K562 (cell line): ENCODE data around the gene ZNF143. TPM values are rescaled to one million over a fixed set of nuclear protein-coding genes. Genes with fewer than 3 reads are reported as not detected.

Experiments
- ATF2 ChIP-seq: sonication (generic); formaldehyde crosslinking; IDR thresholded peaks from 2 replicates; pipeline ENCODE4 v1.8.1; 2022; ENCODE audit warnings: missing genetic modification reagents
- BACH1 ChIP-seq: fragments of 200-800 bp; sonication (Bioruptor generic); IDR thresholded peaks from 2 replicates; pipeline ENCODE4 v1.6.1; 2016; ENCODE audit warnings: missing genetic modification characterization, missing compliant biosample characterization
- BCOR ChIP-seq: fragments of 450-650 bp; IDR thresholded peaks from 2 replicates; pipeline ENCODE4 v1.6.1; 2016
- DMBX1 ChIP-seq: fragments of 250-450 bp; sonication (Bioruptor Pico); IDR thresholded peaks from 2 replicates; pipeline ENCODE4 v1.8.0; 2022; ENCODE audit warnings: inconsistent platforms, mild to moderate bottlenecking, moderate library complexity, borderline replicate concordance
- DPF2 ChIP-seq: fragments of 450-650 bp; IDR thresholded peaks from 2 replicates; pipeline ENCODE4 v1.6.1; 2016
- ELF4 ChIP-seq: fragments of 450-650 bp; formaldehyde crosslinking; IDR thresholded peaks from 2 replicates; pipeline ENCODE4 v1.4.0; 2022; ENCODE audit warnings: missing genetic modification characterization
- EZH2 ChIP-seq: IDR thresholded peaks from 2 replicates; pipeline ENCODE4 v1.6.1; 2012; ENCODE audit warnings: low read depth, mild to moderate bottlenecking, inconsistent platforms, low read length, borderline replicate concordance
- FIP1L1 ChIP-seq: fragments of 200-400 bp; formaldehyde crosslinking; IDR thresholded peaks from 2 replicates; pipeline ENCODE4 v1.6.1; 2018; ENCODE audit warnings: mild to moderate bottlenecking, low read depth, low read length; ENCODE audit not compliant: poor library complexity, severe bottlenecking
- FOSL1 ChIP-seq: fragments of 200-800 bp; sonication (Bioruptor generic); conservative IDR thresholded peaks from 2 replicates; pipeline ENCODE4 v1.6.1; 2016; ENCODE audit warnings: missing genetic modification characterization, missing compliant biosample characterization
- HBP1 ChIP-seq: fragments of 450-650 bp; formaldehyde crosslinking; IDR thresholded peaks from 2 replicates; pipeline ENCODE4 v1.4.0; 2022; ENCODE audit warnings: missing genetic modification characterization
- MBD2 ChIP-seq: sonication (generic); IDR thresholded peaks from 2 replicates; pipeline ENCODE4 v1.6.1; 2016; ENCODE audit warnings: low read depth, borderline replicate concordance
- MIER1 ChIP-seq: fragments of 450-650 bp; IDR thresholded peaks from 2 replicates; pipeline ENCODE4 v1.6.1; 2016; ENCODE audit warnings: antibody characterized with exemption, mild to moderate bottlenecking, low read depth
- MYBL2 ChIP-seq, 2 experiments: fragments of 450-650 bp in 1 of 2; sonication (generic) in 1 of 2; formaldehyde crosslinking in 1 of 2; IDR thresholded peaks; 2 replicates each; pipeline versions ENCODE4 v1.6.1 to v1.8.1; 2017 to 2022; ENCODE audit warnings: borderline replicate concordance in 1 of 2, inconsistent platforms in 1 of 2, low read depth in 1 of 2, mild to moderate bottlenecking in 1 of 2, missing genetic modification reagents in 1 of 2, moderate library complexity in 1 of 2
- NR2F6 ChIP-seq: fragments of 450-650 bp; formaldehyde crosslinking; IDR thresholded peaks from 2 replicates; pipeline ENCODE4 v1.4.0; 2020; ENCODE audit warnings: mild to moderate bottlenecking
- NR3C1 ChIP-seq: sonication (generic); formaldehyde crosslinking; IDR thresholded peaks from 2 replicates; pipeline ENCODE4 v1.8.1; 2022; ENCODE audit warnings: missing genetic modification reagents
- PHTF2 ChIP-seq: fragments of 250-450 bp; sonication (Bioruptor Pico); IDR thresholded peaks from 2 replicates; pipeline ENCODE4 v1.5.0; 2021; ENCODE audit warnings: mild to moderate bottlenecking
- POLR2AphosphoS2 ChIP-seq: IDR thresholded peaks from 2 replicates; pipeline ENCODE4 v1.6.1; 2012; ENCODE audit warnings: low read length, improper control_type of control experiment
- SMARCA5 ChIP-seq: fragments of 450-650 bp; IDR thresholded peaks from 2 replicates; pipeline ENCODE4 v1.6.1; 2016
- TEAD4 ChIP-seq, 2 experiments: sonication (generic) in 1 of 2; formaldehyde crosslinking in 1 of 2; IDR thresholded peaks; 2 replicates each; pipeline versions ENCODE4 v1.6.1 to v1.8.0; 2012 to 2022; ENCODE audit warnings: borderline replicate concordance in 1 of 2, inconsistent platforms in 1 of 2, low read length in 1 of 2, mild to moderate bottlenecking in 1 of 2, missing genetic modification reagents in 1 of 2
- ZBTB12 ChIP-seq: fragments of 250-450 bp; sonication (Bioruptor Pico); IDR thresholded peaks from 2 replicates; pipeline ENCODE4 v1.4.0; 2020
- polyA plus RNA-seq, 8 experiments: library from polyadenylated mRNA; depleted of rRNA in 4 of 8; stranded (reverse) in 5 of 8; unstranded in 3 of 8; fragments of >200 nt; fragmentation: Nextera tagmentation in 2 of 8; fragmentation: Illumina TruSeq in 1 of 8; extraction: Ambion mirVana in 2 of 8; extraction: Trizol in 1 of 8; gene quantifications; 2 replicates each; pipeline versions ENCODE4 v1.2.1 to v1.2.3, GENCODE V29; 2011 to 2014; ENCODE audit warnings: inconsistent platforms in 1 of 8, missing spikeins in 1 of 8
- total RNA-seq, 7 experiments: library from RNA; depleted of rRNA in 6 of 7; stranded (reverse); fragments of >200 nt in 6 of 7; fragmentation: Illumina TruSeq in 2 of 7; extraction: Trizol in 2 of 7; gene quantifications; 2 replicates each; pipeline versions ENCODE4 v1.2.1 to v1.2.3, GENCODE V29; 2011 to 2021; ENCODE audit warnings: low replicate concordance in 1 of 7
- TF ChIP-seq, protein P1 (sequence below): fragments of 450-650 bp; IDR thresholded peaks from 2 replicates; pipeline ENCODE4 v1.6.1; 2016
- TF ChIP-seq, protein P2 (sequence below), 2 experiments: fragments of 250-450 bp in 1 of 2; fragments of 450-650 bp in 1 of 2; sonication (Bioruptor Pico) in 1 of 2; IDR thresholded peaks; 2 replicates each; pipeline versions ENCODE4 v1.6.1 to v1.8.0; 2016 to 2021; ENCODE audit warnings: mild to moderate bottlenecking in 2 of 2, moderate library complexity in 2 of 2, missing compliant biosample characterization in 1 of 2, missing genetic modification characterization in 1 of 2

The ZNF143 gene
- total and polyA plus RNA-seq, 9 of the 15 experiments (the other 6 are each of a cell fraction or from before 2014, with no cell fraction given) = 18.4 to 58.5 (median 27.1) TPM

GRCh38 chr11:9565822-9566560, 105.2 kb downstream of the ZNF143 start (continued):
- TF ChIP-seq, protein P1, sequence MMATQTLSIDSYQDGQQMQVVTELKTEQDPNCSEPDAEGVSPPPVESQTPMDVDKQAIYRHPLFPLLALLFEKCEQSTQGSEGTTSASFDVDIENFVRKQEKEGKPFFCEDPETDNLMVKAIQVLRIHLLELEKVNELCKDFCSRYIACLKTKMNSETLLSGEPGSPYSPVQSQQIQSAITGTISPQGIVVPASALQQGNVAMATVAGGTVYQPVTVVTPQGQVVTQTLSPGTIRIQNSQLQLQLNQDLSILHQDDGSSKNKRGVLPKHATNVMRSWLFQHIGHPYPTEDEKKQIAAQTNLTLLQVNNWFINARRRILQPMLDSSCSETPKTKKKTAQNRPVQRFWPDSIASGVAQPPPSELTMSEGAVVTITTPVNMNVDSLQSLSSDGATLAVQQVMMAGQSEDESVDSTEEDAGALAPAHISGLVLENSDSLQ = peak; percentile 91
- TF ChIP-seq BCOR (no peak), MBD2 (peak; percentile 80), POLR2AphosphoS2 (no peak), EZH2 (no peak), TEAD4 (IDR thresholded peaks at IDR 0.05; ENCODE audit: low read length) (peak; percentile 80), TEAD4 (CRISPR knock-in tag; IDR thresholded peaks at IDR 0.05; ENCODE audit: borderline replicate concordance) (no peak), ELF4 (CRISPR knock-in tag) (peak; percentile 82), MYBL2 (IDR thresholded peaks at IDR 0.05; ENCODE audit: low read depth) (peak; percentile 69), MYBL2 (CRISPR knock-in tag; IDR thresholded peaks at IDR 0.05; ENCODE audit: borderline replicate concordance) (no peak), FIP1L1 (no peak), DPF2 (peak; percentile 99), PHTF2 (CRISPR knock-in tag) (no peak), HBP1 (CRISPR knock-in tag) (0 out of 2 replicates have a peak, but pooled peaks have one; percentile 21), NR2F6 (no peak), MIER1 (0 out of 2 replicates have a peak, but pooled peaks have one; percentile 28), ATF2 (peak; percentile 85), DMBX1 (CRISPR knock-in tag) (peak; percentile 22; the same call in 1 of the 2 replicates), NR3C1 (CRISPR knock-in tag) (no peak), ZBTB12 (0 out of 2 replicates have a peak, but pooled peaks have one; percentile 4), FOSL1 (tag) (peak; percentile 100), BACH1 (tag) (peak; percentile 92), SMARCA5 (peak; percentile 74; the same call in 1 of the 2 replicates)
- TF ChIP-seq, protein P2, sequence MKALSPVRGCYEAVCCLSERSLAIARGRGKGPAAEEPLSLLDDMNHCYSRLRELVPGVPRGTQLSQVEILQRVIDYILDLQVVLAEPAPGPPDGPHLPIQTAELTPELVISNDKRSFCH (CRISPR knock-in tag; IDR thresholded peaks at IDR 0.05) = no peak
- TF ChIP-seq, protein P2 (tag; IDR thresholded peaks at IDR 0.05) = peak; percentile 16; the same call in 1 of the 2 replicates
